Stimulated activated CD8-positive, alpha-beta memory T cell treated with anti-CD3 and anti-CD28 coated beads, Interleukin-4, amount 100 ng/mL, for 48 hours (primary cell): Measurements from ENCODE around the gene ANXA11.
"Not testable (repeated sequence)": the region's sequence is repeated elsewhere in the genome, so short reads cannot be mapped to it uniquely, and the experiment has no call there.

ENCODE experiments used
- DNase-seq: peaks from one replicate; pipeline ENCODE4 v3.0.0-alpha.2; 2020

Gene ANXA11

DNA sequence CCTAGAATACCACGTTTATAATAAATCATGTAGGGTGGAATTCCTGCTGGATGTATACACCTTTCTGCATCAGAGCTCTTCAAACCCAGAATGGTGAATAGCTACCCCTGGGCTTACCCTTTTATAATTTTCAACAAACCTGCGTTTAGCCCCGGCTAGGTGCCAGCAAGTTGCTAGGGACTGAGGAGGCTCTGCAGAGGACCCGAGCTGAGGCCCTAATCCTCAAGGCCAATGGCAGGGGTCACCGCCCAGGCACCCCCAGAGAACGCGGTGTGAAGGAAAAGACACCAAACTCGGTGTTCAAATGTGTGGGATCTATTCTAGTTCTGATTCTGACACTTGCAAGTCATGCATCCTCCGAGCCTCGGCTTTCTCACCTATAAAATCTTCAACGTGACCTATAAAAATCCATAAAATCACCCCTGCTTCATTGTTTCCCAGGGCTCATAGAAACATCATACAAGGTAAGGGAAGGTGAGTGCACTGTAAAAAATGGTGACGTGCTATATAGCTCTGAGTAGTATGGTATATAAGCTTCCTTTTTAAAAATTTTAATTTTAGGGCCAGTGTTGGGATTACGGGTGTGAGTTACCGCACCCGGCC, 2.5 kb upstream of the ANXA11 start:
- no peak for DNase-seq

DNA sequence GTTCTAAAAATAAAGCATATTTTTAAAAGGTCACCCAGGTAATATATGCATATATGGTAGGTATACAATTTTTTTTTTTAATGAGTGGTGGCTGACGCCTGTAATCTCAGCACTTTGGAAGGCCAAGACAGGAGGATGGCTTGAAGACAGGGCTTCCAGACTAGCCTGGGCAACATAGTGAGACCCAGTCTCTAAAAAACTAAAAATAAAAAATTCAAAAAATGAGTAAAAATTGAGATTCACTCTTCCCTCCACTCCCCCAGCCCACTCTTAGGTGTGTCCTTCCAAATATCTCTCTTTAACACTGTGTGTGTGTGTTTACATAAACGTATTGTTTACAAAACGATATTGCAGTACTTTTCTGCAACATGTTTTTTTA, 929 bp upstream of the ANXA11 start:
- DNase-seq = no peak

DNA sequence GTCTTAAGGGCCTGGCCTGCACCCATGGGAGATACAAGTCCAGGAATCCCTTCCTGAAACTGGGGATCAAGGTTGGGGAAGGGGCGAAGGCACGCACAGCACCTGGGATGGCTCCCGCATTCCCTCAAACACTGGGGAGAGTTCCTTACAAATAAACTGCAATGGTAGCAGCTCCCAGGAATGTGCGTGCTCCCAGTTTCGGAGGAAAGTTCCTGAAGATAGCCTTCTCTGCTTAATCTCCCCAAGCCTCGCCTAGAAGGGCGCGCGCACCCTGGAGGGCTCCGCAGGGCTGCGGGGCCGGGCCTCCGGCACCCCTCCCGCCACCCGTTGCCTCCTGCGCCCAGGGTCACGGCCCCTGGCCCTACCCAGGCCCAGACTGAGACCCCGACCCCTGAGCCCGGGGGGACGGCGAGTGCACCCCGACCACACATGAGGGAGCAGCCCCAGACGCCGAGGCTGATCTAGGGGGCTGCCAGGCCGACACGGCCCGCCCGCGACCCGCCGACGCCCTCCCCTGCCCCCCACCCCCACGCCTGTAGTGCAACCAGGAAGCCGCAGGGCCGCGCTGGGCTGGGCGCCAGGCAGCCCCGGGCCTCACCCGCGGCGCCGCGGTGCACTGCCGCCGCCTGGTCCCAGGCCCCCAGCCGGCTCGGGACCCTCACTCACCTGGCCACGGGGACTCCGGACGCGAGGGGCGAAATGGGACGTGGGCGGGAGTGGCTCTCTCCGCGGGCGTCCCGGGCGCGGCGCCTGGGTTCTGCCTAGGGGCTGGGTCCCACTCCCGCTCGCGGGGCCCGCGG, 460 bp downstream of the ANXA11 start:
- no peak for DNase-seq

DNA sequence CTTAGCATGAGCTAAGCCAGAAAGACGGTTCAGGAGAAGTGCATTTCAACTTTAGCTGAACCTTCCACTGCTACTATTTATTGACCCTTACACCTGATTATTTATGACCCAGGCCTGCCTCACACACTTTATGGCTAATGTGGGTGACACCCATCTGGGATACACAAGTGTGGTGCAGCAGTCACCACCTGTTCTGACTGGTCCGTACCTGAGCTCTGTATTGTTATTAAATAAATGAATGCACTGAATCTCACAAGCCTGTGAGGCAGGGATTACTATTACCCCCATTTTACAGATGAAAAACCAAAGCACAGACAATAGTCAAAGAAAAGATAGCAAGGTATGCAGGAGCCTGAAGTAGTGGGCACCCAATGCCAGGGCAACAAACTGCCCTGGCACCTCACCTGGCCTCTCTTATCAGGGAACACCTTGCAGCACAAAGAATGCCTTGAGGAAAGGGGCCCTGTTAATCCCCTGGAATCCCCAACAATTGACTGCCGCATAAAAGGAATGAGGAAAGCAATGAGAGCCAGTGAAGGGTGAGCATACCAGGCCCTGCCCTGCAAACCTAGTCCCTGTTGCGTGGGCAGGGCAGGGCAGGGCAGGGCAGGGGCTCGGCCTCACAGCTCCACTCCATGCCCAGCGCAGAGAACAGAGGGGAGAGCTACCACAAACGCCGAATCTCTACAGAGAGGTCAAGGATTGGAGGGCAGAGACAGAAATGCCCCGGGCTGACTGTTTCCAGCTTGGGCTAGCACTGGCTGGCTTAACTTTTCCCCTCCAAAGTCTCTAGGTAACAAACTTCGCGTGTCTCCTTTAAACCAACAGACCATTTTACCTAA, 1.3 kb downstream of the ANXA11 start:
- peak; percentile 51 for DNase-seq

DNA sequence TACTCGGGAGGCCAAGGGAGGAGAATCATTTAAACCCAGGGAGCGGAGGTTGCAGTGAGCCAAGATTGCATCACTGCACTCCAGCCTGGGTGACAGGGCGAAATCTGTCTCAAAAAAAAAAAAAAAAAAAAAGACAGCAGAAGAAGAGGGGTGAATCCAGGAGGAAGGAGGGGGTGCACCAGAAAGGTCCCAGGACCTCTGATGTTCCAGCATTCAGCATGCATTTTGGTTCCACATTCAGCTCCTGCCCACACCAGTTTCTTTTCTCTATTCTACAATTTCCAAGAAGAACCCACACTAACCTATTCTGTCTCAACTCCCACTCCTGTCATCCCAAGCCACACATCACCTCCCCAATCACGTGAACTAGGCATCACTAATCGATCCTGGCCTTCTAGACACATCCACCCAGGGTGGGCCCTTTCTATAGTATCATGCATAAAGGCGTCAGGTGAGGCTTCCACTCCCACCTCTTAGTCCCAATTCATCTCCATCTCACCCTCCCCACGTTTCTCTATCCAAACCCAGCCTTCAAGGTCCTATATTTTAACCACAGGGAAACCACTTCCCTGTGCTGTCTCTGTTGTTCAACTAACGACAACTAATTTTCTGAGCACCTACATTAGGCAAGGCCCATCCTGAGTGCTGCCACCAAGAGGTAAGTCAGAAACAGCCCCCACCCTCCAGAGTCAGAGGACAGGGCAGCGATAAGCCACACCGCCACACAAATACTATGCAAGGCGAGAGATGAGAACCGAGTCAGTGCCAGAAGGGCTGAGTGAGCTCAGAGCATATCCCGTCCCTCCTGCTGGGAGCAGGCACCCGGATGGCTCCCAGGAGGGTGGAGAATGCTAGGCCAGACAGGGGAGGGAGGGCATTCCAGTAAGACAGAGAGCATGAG, 2.2 kb downstream of the ANXA11 start:
- DNase-seq = peak; percentile 79

DNA sequence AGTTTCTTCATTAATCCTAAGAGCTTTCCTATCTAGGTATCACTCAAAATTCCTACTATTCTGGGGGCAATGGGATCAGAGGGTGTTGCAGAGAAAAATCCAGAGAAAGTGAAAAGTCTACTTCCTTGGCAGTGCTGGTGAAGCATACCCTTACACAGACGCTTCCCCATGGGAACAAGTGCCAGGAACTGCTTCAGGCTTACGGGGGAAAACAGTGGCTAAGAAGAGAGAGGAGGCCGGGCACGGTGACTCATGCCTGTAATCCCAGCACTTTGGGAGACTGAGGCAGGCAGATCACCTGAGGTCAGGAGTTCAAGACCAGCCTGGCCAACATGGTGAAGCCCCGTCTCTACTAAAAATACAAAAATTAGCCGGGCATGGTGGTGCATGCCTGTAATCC, 2.8 kb downstream of the ANXA11 start:
- not testable (repeated sequence) for DNase-seq

DNA sequence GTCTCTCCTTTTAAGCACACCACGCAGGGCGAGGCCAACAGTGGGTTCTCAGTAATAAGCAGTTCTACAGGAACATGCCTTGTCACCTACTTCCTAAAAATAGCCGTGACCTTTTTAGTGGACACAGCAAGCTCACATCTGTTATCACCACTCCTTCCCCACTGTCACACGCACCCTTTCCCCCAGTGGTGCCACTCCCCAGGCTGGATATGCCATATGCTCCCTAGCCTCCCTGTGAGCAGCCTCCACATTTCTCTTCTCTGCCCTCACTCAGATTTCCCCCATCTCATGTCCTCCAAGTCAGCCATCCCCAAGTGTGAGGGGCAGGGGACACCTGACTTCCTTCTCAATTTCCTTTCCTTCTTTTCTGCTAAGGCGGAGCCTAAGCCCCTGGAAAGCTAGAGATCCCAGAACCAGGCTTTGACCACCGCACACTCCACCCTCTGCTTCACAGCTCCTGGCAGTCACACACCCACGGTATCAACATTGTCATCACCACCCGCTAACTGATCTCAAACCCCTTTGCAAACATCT, 3.7 kb downstream of the ANXA11 start:
- DNase-seq = no peak

DNA sequence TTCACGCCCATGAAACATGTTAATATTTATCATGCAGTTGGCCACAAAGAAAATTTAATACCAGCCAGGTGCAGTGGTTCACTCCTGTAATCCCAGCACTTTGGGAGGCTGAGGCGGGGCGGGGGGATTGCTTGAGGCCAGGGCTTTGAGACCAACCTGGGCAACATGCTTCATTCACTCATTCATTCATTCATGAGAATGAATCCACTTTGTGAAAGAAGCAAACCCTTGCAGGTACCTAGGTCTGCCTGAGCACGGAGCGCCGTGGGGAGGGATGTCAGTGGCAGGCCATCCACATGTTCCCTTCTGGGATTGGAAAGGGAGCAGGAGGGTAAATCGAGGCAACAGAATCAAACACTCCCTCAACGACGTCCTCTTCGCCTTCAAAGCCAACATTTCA, 4.7 kb downstream of the ANXA11 start:
- no peak for DNase-seq

DNA sequence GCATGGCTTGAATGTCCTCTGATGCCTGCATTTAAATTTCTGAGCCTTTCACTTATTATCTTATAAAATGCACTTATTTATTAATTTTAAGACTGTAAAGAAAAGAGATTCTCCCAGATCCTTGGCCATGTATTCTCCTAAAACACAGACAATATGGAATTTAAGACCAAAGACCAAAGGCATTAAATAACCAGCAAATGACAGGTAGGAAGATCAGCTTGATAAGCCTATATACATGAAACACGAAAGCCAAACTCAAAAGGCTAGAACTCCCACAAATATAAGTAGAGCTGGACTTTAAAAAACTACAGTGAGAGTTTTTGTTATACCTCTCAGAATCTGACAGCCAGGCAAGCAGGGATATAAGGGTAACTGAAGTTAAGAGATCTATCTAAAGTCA, 5.1 kb downstream of the ANXA11 start:
- no peak for DNase-seq

DNA sequence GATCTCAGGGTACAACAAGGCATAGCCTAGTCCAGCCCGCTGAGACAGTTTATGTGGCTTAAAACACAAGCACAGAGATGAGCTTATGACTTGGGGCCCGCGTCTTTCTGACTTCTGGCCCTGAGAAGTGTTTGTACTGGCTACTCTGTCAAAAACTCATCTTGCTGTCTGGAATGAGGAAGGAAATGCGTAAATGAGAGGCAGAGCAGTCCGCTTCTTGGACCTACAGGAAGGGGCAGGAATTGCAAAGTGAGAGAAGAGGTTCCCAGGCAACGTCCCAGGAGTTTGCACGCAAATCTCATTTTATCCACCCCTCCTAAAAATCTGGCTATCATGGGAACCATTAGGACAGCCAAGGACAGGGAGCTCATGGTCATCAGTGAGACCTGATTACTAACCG, 5.5 kb downstream of the ANXA11 start:
- DNase-seq = no peak

DNA sequence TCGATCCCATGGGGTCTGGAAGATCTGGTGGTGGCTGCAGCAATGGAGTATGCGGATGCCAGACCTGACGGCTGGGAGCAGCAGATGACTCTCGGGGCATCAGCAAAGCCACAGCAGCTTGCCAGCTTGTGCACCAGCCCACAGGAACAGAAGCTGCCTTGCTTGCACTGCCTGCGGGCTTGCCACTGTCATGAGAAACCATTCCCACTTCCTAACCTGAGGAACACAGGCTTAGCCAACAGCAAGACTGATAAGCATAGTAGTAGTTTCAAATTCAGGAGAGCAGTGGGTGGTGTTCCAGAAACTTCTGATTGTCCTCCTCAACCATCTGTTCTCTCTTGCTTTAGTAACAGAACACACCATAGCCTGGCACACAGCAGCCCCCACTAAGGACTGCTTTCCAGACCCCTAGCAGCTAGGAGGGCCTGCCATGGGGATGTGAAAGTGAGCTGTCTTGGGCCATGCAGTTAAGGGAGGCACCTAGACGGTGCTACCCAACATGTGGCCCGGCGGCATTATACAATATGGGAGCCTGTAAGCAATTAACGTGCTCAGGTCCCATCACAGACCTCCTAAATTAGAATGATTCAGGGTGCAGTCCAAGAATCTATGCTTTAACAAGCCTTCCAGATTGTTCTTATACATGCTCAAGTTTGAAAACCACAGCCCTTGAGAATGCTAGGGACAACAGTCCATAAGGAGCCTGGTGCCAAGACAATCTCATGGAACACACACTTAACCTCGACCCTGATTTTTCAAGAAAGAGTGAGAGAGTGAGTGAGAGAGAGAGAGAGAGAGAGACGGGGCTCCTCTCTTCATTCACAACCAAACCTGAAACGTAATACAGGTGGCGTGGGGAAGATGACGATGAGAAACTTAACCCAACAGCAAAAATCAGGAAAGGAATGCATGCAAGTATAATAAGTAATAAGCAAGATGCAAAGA, 7.1 kb downstream of the ANXA11 start:
- DNase-seq = no peak

DNA sequence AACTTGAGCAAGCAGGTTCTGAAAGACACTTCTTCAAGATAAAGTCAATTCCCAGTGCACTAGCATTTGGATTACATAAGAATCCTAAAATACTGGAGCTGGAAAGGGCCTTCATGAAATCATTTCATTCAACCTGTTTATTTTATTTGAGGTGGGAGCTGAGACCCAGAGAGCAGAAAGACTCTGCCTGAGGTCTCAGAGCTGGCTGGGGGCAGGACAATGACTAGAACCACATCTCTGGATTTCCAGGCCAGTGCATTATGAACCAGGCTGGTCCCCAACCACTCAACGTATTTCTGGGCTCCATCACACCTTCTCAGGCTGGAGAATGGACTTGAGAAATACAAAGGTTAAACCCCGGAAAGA, 8.4 kb downstream of the ANXA11 start:
- DNase-seq = no peak

DNA sequence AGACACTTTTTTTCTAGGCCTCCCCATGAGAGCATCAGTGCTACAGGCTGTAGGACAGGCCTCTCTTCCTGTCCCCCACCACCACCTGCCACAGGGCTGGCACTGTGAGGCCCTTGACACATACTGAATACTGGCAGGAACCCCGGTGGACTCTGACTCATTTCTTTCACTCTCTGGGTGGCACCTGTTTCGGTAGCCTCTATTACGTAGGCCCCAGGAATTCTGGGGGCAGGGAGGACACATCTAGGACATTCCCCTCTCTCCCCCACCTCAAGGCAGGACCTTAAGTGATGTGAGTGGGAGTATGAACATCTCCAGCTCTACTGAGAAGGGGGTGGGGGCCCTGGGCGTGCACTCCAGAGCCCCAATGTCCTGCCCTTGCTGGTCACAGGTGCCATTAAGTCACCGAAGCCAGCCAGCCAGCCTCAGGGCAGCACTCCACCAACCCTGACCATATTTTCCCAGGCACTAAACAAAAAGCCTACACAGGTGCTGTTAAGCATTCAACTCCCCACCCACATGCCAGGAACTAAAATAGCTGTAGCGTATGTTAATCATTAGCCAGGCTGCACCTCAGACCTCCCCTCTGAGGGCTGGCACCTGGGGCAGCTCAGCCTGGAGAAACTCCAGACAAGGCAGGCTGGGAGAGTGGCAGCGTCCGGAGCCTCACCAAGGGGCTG, 8.9 kb downstream of the ANXA11 start:
- DNase-seq = peak; percentile 80

DNA sequence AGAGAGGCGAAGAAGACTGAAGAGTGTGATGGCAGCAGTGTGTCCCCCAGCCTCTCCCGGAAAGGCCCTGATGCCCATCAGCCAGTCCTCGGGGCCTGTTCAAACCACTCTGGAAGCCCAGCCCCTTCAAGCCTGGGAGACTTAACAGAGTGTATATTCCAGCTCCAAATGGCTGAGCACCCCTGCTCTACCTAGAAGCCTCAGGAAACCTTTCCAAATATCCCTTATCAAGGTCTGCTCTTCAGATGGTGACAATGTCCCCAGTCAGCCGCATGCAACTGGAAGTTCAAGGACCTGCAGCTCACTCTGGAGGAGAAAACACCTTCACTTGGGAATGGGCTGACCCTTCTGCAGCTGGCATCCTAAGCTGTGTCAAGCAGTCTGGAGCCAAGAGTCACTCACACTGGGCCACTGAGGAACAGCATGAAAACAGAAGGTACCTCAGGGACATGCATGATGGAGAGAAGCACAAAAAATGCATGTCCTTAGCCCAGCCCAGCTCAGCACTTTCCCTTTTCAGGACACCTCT, 10.2 kb downstream of the ANXA11 start:
- no peak for DNase-seq

DNA sequence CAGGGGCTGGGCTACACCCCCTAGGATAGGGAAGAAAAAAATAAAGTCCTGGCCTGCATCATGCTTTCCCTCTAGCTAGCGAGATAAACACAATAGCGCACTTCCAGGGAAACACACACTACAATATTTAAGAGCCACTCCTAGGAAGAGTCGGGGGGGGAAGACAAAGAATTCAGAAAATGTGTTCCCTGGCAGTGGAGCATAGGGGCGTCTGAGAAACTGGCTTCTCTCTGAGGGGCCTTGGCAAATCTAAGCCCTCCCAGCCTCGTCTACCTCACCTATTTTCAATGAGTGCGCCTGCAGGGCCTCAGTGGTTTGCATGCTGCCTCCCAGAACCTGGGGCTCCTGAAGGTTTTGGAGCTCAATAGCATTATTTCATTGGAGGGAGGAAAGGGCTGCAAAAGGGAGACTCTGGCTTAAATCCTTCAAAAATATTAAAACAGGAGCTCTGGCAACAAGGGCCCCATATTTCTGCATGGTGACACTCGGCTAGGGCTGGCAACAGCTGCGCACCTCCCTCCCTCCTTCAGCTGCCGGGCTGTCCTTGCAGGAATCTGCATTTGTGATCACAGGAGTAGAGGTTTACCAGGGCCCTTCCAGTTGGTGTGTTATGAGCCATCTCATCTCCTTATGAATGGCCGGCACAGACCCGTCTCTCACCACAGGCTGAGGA, 10.8 kb downstream of the ANXA11 start:
- DNase-seq = peak; percentile 25

DNA sequence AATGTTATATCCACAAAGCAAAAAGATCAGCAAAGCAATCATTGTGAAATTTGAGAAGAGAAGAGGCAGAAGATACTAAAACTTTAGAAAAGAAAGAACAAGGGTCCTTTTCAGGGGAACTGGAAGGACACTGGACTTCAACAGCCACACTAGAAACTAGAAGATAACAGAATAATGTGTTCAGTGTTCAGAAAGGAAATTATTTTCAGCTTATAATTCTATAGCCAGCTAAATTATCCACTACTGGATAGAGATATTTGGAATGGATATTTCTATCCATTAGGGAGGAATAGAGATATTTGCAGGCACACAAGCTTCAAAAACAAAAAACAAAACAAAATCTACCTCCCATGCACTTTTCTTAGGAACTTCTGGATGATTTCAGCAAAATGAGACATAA, 12.8 kb downstream of the ANXA11 start:
- DNase-seq = no peak

DNA sequence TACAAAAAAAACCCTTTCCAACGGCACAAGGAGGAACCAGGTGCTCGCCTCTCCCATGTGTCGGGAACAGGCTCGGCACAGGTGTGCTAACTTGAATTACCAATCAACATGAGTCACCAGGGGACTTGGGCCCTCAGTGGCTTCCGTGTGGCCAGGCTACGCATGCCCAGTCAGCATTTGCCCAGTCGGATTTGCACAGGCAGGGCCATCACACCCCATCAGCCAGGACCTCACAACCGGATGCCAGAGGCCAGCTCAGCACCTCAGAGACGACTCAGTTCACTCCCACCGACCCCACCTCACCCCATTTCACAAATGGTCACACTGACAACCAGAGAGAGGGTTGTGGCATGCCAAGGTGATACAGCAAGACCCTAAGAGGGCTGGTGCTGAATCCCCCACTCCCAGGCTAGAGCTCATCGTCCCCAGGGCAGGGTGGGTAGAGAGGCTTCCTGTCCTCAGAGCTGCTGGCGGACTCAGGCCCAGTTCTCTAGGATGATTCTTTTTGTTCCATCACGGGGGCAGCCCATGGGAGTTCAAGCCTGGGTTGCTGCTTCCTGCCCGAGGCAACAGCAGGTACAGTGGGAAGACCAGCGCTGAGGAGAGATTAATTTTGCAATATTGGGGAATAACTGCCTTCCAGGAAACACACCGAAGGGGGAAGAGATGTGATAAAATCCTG, 13.6 kb downstream of the ANXA11 start:
- peak; percentile 46 for DNase-seq

DNA sequence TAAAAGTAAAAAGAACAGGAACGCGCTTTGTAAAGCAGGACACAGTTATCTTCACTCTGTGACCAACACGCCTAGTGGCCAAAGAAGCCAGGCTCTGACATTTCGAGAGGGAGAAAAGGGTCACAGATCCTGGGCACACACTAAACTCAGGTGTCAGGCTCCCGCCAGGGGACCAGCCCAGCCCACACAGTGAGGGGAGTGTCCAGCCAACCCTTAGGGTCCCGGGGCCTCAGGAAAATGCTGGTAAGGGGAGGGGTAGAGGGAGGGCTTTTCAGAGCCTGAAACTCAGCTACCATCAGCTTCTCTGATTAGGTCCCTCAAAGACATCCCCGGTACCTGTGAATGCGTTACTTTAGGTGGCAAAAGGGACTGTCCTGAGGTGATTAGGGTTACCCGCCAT, 16.6 kb downstream of the ANXA11 start:
- DNase-seq = no peak
